GM06990 (cell line): Measurements from ENCODE around the gene FCN1.

Experiments used
- DNase-seq: peaks from one replicate; pipeline ENCODE4 v3.0.0-alpha.2; 2011; ENCODE audit not compliant: insufficient read length; ENCODE audit errors: extremely low read depth
- H3K27me3 ChIP-seq: replicated peaks from 2 replicates; pipeline ENCODE4 v1.6.0; 2011; ENCODE audit warnings: low read length; ENCODE audit not compliant: control insufficient read depth, insufficient read depth
- H3K36me3 ChIP-seq: 2 replicates; pipeline ENCODE4 v1.5.1; 2011; ENCODE audit warnings: low read length; ENCODE audit not compliant: control insufficient read depth, insufficient read depth
- H3K4me3 ChIP-seq: replicated peaks from 2 replicates; pipeline ENCODE4 v1.5.1; 2011; ENCODE audit warnings: low read depth, mild to moderate bottlenecking, control low read depth, low read length
- TF ChIP-seq, protein P1 (sequence below): IDR thresholded peaks from 2 replicates; pipeline ENCODE4 v1.5.1; 2011; ENCODE audit warnings: low read length, control low read depth, mild to moderate bottlenecking, inconsistent platforms; ENCODE audit not compliant: insufficient read depth, poor library complexity, severe bottlenecking

Gene FCN1

DNA sequence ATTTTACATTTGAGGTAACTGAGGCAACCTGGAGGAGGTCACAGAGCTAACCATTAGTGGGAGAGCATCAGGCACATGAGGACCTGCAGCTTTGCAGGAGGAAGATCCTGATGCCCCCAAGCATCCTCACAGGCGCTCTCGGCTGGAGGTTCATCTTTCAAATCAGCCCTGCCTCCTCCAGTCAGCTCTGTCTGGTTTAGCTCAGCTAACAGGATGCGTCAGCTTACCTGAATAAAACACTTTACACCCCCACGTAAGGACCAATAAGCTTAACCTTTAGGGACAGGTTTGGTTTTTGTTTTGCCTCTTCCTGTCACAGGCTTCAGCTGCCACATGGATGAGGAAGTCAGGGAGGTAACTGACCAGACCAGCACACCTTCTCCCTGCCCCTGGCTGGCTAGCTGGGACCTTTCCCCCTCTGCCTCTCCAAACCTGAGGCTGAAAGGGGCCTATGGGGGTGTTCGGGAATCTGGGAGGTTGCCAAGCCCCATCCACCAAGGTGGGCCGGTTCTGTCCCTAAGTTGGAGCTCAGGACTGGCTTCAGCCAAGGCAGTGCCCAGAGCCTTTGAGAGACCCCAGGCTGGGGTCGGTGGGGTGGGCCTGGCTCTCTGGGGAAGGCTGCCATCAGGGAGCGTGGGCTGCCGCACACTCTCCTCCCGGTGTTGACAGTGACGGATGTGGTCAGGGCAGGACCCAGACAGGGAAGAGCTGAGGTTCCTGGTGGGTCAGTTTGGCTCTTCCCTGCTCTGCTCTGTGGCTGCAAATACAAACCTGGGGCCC, 20.0 kb upstream of the FCN1 start:
- no peak overlapping the region for H3K4me3 ChIP-seq
- TF ChIP-seq, protein P1, sequence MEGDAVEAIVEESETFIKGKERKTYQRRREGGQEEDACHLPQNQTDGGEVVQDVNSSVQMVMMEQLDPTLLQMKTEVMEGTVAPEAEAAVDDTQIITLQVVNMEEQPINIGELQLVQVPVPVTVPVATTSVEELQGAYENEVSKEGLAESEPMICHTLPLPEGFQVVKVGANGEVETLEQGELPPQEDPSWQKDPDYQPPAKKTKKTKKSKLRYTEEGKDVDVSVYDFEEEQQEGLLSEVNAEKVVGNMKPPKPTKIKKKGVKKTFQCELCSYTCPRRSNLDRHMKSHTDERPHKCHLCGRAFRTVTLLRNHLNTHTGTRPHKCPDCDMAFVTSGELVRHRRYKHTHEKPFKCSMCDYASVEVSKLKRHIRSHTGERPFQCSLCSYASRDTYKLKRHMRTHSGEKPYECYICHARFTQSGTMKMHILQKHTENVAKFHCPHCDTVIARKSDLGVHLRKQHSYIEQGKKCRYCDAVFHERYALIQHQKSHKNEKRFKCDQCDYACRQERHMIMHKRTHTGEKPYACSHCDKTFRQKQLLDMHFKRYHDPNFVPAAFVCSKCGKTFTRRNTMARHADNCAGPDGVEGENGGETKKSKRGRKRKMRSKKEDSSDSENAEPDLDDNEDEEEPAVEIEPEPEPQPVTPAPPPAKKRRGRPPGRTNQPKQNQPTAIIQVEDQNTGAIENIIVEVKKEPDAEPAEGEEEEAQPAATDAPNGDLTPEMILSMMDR, result no peak
- H3K36me3 ChIP-seq, result no peaks in the 10 kb centered on the region
- no peaks in the 10 kb centered on the region; the same call in 1 of the 2 replicates for H3K27me3 ChIP-seq
- DNase-seq, result no peak

DNA sequence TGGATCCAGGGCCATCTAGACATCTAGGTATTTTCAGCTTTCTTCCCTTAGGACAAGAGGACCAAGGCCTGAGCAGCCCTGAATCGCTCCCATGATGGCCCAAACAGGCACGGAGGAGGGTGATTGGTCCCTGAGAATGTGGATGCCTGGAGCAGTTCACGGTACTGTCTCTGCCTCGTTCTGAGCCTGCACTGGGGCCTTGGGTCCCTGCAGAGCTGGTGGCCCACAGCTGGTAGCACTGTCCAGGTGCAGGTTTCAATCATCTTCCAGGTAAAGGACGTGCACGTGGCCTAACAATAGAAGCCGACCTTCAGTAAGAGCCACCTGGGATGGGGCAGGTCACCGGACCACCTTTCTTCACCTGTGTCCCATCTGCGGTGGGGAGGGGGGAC, 19.4 kb upstream of the FCN1 start:
- peak; percentile 31 for DNase-seq
- Histone ChIP-seq H3K4me3 (no peak overlapping the region), H3K27me3 (no peaks in the 10 kb centered on the region; the same call in 1 of the 2 replicates), H3K36me3 (no peaks in the 10 kb centered on the region)
- TF ChIP-seq, protein P1, result no peak

DNA sequence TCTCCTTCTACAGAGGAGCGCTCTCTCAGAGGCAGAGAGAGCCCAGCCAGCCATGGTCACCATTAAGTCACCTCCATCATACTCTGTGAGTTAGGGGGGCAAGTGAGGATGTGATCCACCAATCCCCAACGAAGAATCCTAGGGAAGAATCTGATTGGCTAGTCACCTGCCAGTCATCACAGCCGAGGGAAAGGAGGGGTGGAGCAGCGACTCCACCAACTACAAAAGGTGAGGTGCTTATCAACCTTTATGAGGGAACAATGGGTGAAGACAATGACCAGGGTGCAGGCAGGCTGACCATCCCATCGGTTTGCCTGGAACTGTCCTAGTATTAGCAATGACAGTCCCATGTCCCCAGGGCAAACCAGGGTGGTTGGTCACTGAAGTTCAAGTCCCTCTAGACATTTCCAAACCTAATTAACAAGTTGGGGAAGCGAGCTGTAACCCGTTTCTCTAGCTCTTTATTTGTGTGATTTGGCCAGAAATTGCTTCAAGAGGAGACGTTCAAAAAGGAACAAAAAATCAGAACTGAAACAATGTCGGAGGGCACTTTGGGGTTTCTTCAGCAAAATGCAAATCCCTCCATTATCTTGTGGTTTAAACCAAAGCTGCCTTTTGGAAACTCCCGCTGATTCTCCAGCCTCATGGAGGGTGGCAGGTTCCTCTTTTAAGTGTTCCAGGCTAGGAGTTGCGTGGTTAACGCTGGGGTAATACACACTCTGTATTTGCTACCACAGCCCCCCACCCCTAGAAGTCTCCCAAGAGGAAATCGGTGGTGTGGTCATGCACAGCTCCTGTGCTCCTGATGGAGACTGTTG, 18.8 kb upstream of the FCN1 start:
- H3K4me3 ChIP-seq, result peak overlapping the region; percentile 19
- TF ChIP-seq, protein P1, result no peak
- no peaks in the 10 kb centered on the region for H3K36me3 ChIP-seq
- peak; percentile 68 for DNase-seq
- H3K27me3 ChIP-seq, result no peaks in the 10 kb centered on the region; the same call in 1 of the 2 replicates

DNA sequence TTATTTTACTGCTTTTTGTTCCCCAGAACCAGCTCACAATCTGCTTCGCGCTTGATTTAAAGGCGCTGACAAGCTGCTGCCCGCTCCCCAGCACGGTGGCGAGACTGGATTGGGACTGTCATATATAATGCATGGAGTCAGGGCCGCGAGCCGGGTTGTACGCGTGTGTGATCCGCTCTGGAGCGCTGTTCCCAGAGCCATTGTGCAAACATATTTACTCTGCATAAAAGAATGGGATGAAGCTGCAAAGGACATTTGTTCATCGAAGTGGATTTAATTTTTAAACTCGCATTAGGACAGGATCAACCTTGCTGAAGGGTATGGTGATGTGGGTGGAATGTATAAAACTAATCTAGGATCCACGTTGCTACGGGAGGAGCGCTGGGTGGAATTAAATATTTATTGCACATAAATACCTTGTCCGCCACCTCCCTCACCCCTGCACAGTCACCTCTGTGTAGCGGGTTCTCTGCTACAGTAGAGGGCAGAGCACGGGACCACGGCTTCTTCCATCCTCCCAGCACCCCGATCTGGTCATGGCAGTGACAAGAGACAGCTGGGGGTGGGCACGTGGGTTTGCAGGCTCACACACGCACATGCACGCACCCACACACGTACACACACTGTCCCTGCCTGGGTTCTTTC, 18.1 kb upstream of the FCN1 start:
- no peak for DNase-seq
- H3K27me3 ChIP-seq, result no peaks in the 10 kb centered on the region; the same call in 1 of the 2 replicates

DNA sequence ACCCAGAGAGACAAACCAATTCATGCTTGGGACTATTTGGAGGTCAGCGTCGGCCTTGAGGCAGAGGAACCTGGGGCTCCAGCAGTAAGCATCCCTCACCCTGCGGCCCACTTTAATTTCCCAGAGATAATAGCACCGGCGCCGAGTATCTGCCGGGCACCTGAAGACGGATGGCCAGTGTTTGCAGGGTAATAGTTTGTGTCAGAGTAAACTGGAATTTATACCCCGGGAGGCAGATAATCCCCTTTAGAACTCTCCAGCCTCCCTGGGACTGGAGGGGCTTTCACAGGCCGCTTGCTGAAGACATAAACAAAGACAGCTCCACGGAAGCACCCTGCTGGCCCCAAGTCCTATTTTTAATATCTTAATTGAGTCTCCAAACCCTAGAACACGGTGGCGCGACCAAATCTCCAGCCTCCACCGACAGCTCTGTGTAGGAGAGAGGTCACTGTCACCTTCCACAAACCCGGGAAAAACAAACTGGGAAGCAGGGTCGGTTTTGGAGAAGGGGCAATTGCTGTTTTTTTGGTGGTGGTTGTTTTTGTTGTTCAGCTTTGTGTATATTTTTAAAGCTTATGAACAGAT, 17.4 kb upstream of the FCN1 start:
- TF ChIP-seq, protein P1, result no peak
- no peaks in the 10 kb centered on the region; the same call in 1 of the 2 replicates for H3K27me3 ChIP-seq
- no peaks in the 10 kb centered on the region for H3K36me3 ChIP-seq
- no peak for DNase-seq
- no peak overlapping the region for H3K4me3 ChIP-seq

More for the DNA sequence above, 18.1 kb upstream of the FCN1 start:
- Histone ChIP-seq H3K36me3 (no peaks in the 10 kb centered on the region), H3K4me3 (peak overlapping the region; percentile 19; the same call in 1 of the 2 replicates)
- TF ChIP-seq, protein P1, result no peak
